ENCODE data around the gene GH1.
A peak's percentile ranks its signal among the peaks of the same experiment; 100 is the strongest.
"Not testable (repeated sequence)": the region's sequence is repeated elsewhere in the genome, so short reads cannot be mapped to it uniquely, and the experiment has no call there.

Gene GH1

DNA sequence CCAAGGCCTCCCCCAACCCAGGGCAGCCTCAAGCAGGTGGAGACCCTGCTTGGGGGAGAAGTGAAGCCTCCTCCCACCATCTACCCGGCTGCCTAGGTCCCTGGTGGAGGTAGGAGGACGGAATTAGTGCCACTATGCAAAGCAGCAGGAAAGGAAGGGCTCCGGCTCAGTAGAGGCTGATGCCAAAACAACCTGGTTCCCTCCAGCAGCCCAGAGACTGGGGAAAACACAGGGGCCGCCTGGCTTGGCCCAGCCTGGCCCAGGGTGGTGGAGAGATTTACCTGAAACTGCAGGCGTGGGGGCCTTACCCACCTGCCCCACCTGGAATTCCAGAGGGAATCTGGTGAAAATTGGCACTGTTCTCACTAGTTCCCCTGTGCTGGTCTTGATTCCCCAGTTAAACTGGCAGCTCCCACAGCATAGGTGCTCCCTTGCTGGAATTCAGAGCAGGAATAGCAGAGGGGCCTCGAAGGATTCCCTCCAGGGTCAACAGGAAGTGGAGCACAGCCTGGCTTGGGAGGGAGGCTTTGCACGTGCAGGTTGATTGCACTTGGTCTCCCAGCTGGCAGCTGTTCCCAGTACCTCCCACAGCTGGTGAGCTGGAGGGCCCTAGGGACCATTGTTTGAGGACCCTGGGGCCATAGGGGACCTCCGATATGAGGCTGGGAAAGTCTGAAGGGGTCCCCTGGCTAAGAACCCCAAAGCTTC is 9.0 kb upstream of the GH1 start:
- Histone ChIP-seq H4K20me1 (ENCODE audit: insufficient read depth, low read length, poor library complexity, severe bottlenecking) (peaks cover 9% of the 10 kb centered on the region), H3K4me2 (ENCODE audit: low read depth, low read length, poor library complexity, severe bottlenecking) (no peak overlapping the region), H3K4me1 (ENCODE audit: insufficient read depth, low read length, poor library complexity, severe bottlenecking) (peaks cover 28% of the 10 kb centered on the region), H3K9me2 (replicated peaks; ENCODE audit: low read depth, low read length) (no peaks in the 10 kb centered on the region), H3K9ac (ENCODE audit: low read depth, low read length, poor library complexity, severe bottlenecking) (no peak overlapping the region), H3K79me2 (ENCODE audit: insufficient read depth, low read length) (peaks cover 33% of the 10 kb centered on the region), H3K27me3 (ENCODE audit: insufficient read depth, low read length, poor library complexity, severe bottlenecking) (no peaks in the 10 kb centered on the region), H3K9me3 (ENCODE audit: insufficient read depth, low read depth, low read length) (no peaks in the 10 kb centered on the region), H3K4me3 (ENCODE audit: low read length, poor library complexity, severe bottlenecking) (no peak overlapping the region), H2AFZ (ENCODE audit: low read length) (no peak overlapping the region), H3F3A (ENCODE audit: low read depth) (no peaks in the 10 kb centered on the region; the same call in 1 of the 2 replicates), H3K36me3 (ENCODE audit: insufficient read depth, low read length) (peaks cover 6% of the 10 kb centered on the region; the same call in 1 of the 2 replicates)
- TF ChIP-seq, protein P1, sequence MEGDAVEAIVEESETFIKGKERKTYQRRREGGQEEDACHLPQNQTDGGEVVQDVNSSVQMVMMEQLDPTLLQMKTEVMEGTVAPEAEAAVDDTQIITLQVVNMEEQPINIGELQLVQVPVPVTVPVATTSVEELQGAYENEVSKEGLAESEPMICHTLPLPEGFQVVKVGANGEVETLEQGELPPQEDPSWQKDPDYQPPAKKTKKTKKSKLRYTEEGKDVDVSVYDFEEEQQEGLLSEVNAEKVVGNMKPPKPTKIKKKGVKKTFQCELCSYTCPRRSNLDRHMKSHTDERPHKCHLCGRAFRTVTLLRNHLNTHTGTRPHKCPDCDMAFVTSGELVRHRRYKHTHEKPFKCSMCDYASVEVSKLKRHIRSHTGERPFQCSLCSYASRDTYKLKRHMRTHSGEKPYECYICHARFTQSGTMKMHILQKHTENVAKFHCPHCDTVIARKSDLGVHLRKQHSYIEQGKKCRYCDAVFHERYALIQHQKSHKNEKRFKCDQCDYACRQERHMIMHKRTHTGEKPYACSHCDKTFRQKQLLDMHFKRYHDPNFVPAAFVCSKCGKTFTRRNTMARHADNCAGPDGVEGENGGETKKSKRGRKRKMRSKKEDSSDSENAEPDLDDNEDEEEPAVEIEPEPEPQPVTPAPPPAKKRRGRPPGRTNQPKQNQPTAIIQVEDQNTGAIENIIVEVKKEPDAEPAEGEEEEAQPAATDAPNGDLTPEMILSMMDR (conservative IDR thresholded peaks at IDR 0.05; ENCODE audit: low read length): no peak

GRCh38 chr17:63926164-63926563 is 7.5 kb upstream of the GH1 start:
- Histone ChIP-seq H3K9ac (ENCODE audit: low read depth, low read length, poor library complexity, severe bottlenecking) (peak overlapping the region; percentile 48), H4K20me1 (ENCODE audit: insufficient read depth, low read length, poor library complexity, severe bottlenecking) (peaks cover 9% of the 10 kb centered on the region), H3K4me2 (ENCODE audit: low read depth, low read length, poor library complexity, severe bottlenecking) (peak overlapping the region; percentile 36), H3K27me3 (ENCODE audit: insufficient read depth, low read length, poor library complexity, severe bottlenecking) (no peaks in the 10 kb centered on the region), H2AFZ (ENCODE audit: low read length) (no peak overlapping the region), H3K4me3 (ENCODE audit: low read length, poor library complexity, severe bottlenecking) (no peak overlapping the region), H3K79me2 (ENCODE audit: insufficient read depth, low read length) (peaks cover 19% of the 10 kb centered on the region), H3F3A (ENCODE audit: low read depth) (no peaks in the 10 kb centered on the region; the same call in 1 of the 2 replicates), H3K9me2 (replicated peaks; ENCODE audit: low read depth, low read length) (no peaks in the 10 kb centered on the region), H3K36me3 (ENCODE audit: insufficient read depth, low read length) (peaks cover 6% of the 10 kb centered on the region; the same call in 1 of the 2 replicates), H3K9me3 (ENCODE audit: insufficient read depth, low read depth, low read length) (no peaks in the 10 kb centered on the region), H3K4me1 (ENCODE audit: insufficient read depth, low read length, poor library complexity, severe bottlenecking) (peaks cover 24% of the 10 kb centered on the region)
- TF ChIP-seq, protein P1 (conservative IDR thresholded peaks at IDR 0.05; ENCODE audit: low read length): no peak
- no peak for TF ChIP-seq EZH2phosphoT487 (IDR thresholded peaks at IDR 0.05; ENCODE audit: borderline replicate concordance)

- no peaks in the 10 kb centered on the region for H3K9me2 ChIP-seq (replicated peaks; ENCODE audit: low read depth, low read length)
- no peaks in the 10 kb centered on the region for H3K9me3 ChIP-seq (ENCODE audit: insufficient read depth, low read depth, low read length)
- no peak overlapping the region for H3K4me3 ChIP-seq (ENCODE audit: low read length, poor library complexity, severe bottlenecking)
- no peak overlapping the region for H2AFZ ChIP-seq (ENCODE audit: low read length)
- no peaks in the 10 kb centered on the region; the same call in 1 of the 2 replicates for H3F3A ChIP-seq (ENCODE audit: low read depth)
- peaks cover 6% of the 10 kb centered on the region; the same call in 1 of the 2 replicates for H3K36me3 ChIP-seq (ENCODE audit: insufficient read depth, low read length)
- TF ChIP-seq, protein P1 (conservative IDR thresholded peaks at IDR 0.05; ENCODE audit: low read length): no peak
- TF ChIP-seq EZH2phosphoT487 (IDR thresholded peaks at IDR 0.05; ENCODE audit: borderline replicate concordance): no peak
- H3K79me2 ChIP-seq (ENCODE audit: insufficient read depth, low read length): peaks cover 13% of the 10 kb centered on the region
- H3K4me1 ChIP-seq (ENCODE audit: insufficient read depth, low read length, poor library complexity, severe bottlenecking): peaks cover 21% of the 10 kb centered on the region
- peak overlapping the region; percentile 36 for H3K4me2 ChIP-seq (ENCODE audit: low read depth, low read length, poor library complexity, severe bottlenecking)
- peak overlapping the region; percentile 48 for H3K9ac ChIP-seq (ENCODE audit: low read depth, low read length, poor library complexity, severe bottlenecking)
- H3K27me3 ChIP-seq (ENCODE audit: insufficient read depth, low read length, poor library complexity, severe bottlenecking): no peaks in the 10 kb centered on the region
- peaks cover 3% of the 10 kb centered on the region for H4K20me1 ChIP-seq (ENCODE audit: insufficient read depth, low read length, poor library complexity, severe bottlenecking)
These were observed 7.0 kb upstream of the GH1 start for GRCh38 chr17:63925615-63926014.

DNA sequence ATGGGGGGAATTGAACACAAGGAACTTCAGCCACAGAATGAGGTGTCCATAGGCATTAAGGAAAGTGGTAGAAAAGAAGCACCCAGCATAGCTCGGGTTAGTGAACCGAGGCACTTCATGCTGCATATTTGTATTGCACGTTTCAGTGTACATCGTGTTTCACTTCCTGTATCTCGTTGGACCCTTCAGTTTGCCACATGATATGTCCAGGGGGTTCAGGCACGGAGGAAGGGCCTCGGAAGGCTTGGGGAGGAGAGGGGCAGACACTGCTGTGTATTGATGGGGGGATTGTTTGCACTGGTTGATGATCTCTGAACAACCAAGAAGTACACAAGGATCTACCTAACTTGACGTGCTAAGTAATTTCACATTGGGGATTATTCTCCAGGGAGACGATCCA is 3.8 kb upstream of the GH1 start:
- not testable (repeated sequence) for H3F3A ChIP-seq (ENCODE audit: low read depth); H4K20me1 ChIP-seq (ENCODE audit: insufficient read depth, low read length, poor library complexity, severe bottlenecking); H3K79me2 ChIP-seq (ENCODE audit: insufficient read depth, low read length); H3K9me3 ChIP-seq (ENCODE audit: insufficient read depth, low read depth, low read length); H3K9ac ChIP-seq (ENCODE audit: low read depth, low read length, poor library complexity, severe bottlenecking); H2AFZ ChIP-seq (ENCODE audit: low read length); H3K9me2 ChIP-seq (replicated peaks; ENCODE audit: low read depth, low read length); H3K36me3 ChIP-seq (ENCODE audit: insufficient read depth, low read length); H3K4me2 ChIP-seq (ENCODE audit: low read depth, low read length, poor library complexity, severe bottlenecking); H3K27me3 ChIP-seq (ENCODE audit: insufficient read depth, low read length, poor library complexity, severe bottlenecking); H3K4me3 ChIP-seq (ENCODE audit: low read length, poor library complexity, severe bottlenecking)
- H3K4me1 ChIP-seq (ENCODE audit: insufficient read depth, low read length, poor library complexity, severe bottlenecking): peaks cover 23% of the 10 kb centered on the region

- H2AFZ ChIP-seq (ENCODE audit: low read length); H3K4me3 ChIP-seq (ENCODE audit: low read length, poor library complexity, severe bottlenecking); H3K9me3 ChIP-seq (ENCODE audit: insufficient read depth, low read depth, low read length); H3K79me2 ChIP-seq (ENCODE audit: insufficient read depth, low read length); H3K27me3 ChIP-seq (ENCODE audit: insufficient read depth, low read length, poor library complexity, severe bottlenecking); H4K20me1 ChIP-seq (ENCODE audit: insufficient read depth, low read length, poor library complexity, severe bottlenecking); H3F3A ChIP-seq (ENCODE audit: low read depth); H3K9ac ChIP-seq (ENCODE audit: low read depth, low read length, poor library complexity, severe bottlenecking); H3K36me3 ChIP-seq (ENCODE audit: insufficient read depth, low read length); H3K9me2 ChIP-seq (replicated peaks; ENCODE audit: low read depth, low read length); H3K4me2 ChIP-seq (ENCODE audit: low read depth, low read length, poor library complexity, severe bottlenecking): not testable (repeated sequence)
- H3K4me1 ChIP-seq (ENCODE audit: insufficient read depth, low read length, poor library complexity, severe bottlenecking): peaks cover 18% of the 10 kb centered on the region
These were observed 2.1 kb upstream of the GH1 start for GRCh38 chr17:63920779-63921178.
